GM04504 (cell line): Measurements from ENCODE around the gene FARP1.
A peak's percentile ranks its signal among the peaks of the same experiment; 100 is the strongest.

Experiments
- DNase-seq: peaks from one replicate; pipeline ENCODE4 v3.0.0-alpha.2; 2012; ENCODE audit warnings: low read depth

Gene FARP1

GRCh38 chr13:98480915-98481877, 338.3 kb downstream of the FARP1 start:
- no peak for DNase-seq

DNA sequence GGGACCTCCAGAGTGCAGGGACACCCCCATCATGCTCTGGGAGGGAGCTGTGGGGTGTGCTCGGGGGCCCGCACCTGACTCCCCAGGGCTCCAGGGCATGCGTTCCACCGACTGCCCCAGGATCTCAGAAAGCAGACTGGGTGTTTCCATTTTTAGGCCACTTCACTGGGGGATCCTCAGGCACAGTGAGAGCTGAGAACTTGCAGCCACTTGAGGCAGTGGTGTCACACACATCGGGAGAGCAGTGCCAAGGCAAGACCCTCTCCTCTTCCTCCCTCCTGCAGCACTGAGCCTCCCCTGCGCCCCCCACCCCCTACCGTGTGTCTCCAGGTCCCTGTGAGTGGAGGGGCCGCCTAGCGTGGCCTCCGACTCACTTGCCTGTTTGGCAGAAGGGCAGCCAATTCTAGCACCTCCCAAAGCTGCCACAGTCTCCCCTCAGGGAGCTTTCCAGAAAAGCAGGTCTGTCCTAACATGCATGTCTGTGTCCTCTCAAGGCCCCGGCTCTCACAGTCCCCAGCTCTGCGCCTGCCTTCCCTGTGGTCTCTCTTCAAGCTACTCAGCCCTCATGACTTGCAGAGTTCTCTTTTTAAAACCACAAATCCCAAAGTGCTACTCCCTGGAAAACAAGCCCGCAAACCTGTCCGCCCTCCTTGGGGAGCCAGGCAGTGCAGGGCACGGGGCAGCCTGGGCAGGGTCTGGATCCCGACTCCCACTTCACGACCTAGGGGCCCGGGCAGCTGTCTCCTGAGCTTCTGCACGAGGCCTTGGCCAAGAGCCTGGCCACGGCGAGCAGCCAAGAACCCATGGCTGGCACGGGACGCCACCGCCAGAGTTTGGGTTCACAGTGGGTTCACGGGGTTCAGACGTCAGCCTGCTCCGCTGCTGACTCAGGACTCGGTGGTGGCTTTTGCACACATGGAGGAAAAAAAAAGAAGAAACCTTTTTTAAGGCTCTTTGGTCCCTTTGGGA, 339.9 kb downstream of the FARP1 start:
- peak; percentile 66 for DNase-seq

- no peak for DNase-seq
Measured at GRCh38 chr13:98483601-98484288, 340.9 kb downstream of the FARP1 start.

DNA sequence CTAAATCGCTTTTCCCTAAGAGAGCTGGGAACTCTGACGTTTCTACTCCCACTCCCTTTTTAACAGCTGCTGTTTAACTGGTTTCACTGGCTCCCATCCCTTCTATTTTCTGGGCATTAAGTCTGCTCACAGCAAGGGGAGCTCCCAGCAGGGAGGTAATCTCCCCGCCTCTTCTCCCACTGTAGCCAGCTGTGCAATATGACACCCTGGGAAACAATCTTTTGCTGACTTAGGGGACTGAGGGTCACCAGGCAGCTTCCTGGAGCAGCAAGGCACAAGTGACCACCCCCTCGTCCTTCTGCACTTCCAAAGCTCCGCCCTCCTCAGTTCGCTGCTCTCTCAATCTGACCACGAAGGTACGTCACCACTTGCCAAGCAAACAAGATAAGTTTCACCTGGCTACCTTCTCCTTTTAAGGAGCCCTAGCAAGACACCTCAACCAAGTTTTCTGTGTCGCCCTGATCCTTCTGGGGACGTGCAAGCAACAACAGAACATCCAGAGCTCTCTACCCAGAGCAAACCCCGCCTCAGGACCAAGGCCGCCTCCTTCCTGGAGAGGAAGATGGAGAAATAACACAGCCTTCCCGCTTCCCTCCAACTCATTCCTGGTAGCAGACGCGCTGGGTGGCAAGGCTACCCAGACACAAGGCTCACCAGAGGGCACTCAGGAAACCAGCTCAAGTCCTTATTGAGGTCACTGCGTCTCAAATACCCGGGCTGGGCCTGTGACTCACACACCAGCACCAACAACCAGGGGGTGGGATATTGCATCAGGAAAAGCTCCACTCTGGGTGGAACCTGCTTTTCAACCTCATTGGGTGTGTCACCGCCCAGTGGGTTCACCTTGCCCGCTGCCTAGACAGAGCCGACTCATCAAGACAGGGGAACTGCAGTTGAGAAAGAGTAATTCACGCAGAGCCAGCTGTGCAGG, 341.7 kb downstream of the FARP1 start:
- DNase-seq = peak; percentile 89

DNA sequence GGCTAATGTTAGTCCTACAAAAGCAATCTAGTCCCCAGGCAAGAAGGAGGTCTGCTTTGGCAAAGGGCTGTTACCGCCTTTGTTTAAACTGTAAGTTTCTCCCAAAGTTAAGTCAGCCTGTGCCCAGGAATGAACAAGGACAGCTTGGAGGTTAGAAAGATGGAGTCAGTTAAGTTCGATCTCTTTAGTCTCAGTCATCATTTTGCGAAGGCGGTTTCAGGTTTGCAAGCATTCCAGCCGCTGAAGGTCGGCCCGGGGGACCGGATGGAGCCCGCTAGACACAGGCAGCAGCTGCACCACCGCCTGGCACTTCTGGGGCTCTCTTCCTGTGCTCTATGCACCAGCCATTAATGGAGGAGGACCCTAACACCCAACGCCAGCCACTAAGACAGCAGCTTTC, 342.7 kb downstream of the FARP1 start:
- DNase-seq = no peak

- DNase-seq = no peak
Measured at GRCh38 chr13:98486412-98486811, 343.5 kb downstream of the FARP1 start.

- DNase-seq = no peak
Measured at GRCh38 chr13:98487016-98487415, 344.1 kb downstream of the FARP1 start.

DNA sequence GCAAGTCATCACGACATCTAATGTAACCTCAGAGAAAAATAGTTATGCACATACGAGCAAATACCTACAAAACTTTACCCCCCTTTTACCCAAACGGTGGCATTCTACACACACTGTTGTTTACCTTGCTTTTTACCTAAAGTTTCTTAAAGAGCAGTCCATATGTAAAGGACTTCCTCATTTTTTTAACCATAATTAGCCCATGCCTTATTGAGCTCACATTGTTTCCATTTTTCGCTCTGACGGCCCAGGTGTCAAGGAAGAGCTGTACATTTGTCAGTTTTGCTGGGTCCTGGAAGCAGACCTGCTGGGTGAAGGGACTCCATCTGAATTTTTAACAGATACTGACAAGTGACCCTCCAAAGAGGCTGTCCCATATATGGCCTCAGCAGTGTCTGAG, 344.6 kb downstream of the FARP1 start:
- no peak for DNase-seq

DNA sequence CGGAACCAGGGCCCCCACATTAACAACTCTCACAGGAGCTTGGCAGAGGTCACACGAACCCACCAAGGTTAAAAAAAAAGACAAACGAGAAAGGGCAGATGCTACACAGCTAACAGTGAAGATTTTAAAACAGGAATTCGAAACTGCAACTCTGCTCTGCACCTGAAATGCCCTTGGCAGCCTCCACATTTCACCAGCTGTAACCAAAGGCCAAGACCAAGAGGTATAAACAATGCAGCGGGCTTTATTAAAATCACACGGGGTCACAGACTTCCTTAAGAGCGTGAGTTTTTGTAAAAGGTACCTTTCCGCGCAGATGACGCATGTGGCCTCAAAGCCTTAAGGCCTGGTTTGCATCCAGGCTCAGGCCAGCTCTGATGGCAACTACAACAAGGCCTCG, 345.8 kb downstream of the FARP1 start:
- no peak for DNase-seq

DNA sequence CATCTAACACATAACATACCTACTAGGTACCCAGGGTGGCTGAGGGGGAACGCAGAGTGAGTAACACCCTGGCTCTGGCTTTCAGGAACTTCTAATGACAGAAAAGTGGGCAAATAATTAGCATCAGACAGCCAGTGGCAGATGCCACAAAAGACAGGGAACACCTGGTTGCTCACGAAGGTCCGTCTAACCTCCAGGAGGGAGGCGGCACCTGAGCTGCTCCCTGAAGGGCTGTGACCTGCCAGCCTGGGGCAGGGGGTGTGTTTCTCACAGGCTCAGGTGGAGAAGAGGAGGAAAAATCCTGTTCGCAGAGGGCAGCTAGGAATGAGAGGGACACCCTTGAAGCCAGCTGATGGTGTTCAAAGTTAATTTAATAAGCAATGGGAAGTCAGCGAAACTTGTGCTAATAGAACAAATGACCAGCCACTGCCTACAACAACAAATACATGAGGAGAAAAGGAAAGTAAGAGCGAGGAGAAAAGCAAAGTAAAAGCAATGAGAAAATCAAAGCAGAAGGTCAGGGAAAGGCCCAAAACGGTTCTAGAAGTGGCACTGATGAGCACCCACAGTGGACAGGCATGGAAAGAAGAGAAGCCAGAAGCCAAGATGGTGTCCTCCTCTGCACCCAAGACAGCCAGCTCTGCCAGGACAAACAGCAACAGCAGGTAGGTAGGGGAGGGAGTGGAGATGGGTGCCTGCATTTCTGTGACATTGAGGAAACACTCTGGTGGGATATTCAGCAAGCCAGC, 346.7 kb downstream of the FARP1 start:
- no peak for DNase-seq

DNA sequence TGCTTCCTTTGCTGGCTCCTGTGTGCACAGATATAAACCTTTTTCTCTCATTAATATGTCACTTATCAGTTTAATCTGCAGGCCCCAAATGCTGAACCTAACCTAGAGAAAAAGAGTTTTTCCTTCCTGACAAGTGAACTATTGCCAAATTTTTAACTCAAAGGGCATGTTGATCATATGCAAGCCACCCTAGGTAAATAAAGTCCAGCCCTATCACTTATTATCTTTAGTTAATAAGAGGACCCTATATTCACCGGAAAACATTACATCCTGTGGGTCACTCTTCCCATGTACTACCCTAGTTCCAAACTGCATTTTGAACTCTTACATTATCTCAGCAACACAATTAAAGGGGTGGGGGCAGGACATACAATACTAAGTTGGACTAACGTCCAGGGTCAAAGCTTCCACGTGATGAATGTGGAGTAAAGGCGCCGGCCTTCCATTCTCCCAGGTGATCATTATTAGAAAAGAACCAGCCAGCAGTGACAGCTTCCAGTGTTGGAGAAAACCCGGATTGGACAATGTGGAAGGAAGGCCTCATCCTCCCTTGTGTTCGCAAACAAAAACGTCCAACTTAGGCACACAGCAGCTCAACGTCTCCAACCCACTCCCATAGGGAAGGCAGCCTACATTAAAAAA, 347.4 kb downstream of the FARP1 start:
- no peak for DNase-seq

- DNase-seq = no peak
Measured at GRCh38 chr13:98490866-98491265, 348.0 kb downstream of the FARP1 start.

DNA sequence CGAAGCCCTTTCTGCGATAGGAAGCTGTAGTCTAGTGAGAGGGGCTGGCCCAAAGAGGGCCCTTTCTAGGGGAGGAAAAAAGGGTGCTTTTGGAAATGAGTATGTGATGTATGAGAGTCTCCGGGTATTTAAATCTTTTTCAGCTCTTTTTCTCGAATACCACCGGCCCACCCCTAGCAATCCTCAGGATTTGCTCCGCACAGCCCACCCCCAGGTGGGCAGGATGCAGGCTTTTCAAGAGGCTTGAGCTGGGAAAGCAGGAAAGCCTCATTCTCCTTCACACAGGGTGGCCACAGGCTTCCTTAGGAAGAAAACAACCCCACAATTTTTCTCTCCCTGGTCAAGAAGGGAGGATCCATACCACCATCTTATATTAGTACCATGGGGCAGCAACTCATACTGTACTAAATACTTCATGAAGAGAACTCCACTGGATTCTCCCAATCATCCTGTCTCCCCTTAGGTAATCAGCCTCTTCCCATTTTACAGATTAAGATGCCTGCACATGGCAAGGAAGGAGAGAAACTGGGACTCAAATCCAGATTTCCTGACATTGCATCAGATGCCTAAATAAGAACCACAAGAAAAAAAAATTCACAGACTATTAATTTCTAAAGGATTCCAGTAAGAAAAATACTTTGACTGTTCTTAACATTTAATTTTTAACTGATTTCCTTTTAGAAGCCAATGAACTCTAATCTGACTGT, 349.6 kb downstream of the FARP1 start:
- DNase-seq = no peak

DNA sequence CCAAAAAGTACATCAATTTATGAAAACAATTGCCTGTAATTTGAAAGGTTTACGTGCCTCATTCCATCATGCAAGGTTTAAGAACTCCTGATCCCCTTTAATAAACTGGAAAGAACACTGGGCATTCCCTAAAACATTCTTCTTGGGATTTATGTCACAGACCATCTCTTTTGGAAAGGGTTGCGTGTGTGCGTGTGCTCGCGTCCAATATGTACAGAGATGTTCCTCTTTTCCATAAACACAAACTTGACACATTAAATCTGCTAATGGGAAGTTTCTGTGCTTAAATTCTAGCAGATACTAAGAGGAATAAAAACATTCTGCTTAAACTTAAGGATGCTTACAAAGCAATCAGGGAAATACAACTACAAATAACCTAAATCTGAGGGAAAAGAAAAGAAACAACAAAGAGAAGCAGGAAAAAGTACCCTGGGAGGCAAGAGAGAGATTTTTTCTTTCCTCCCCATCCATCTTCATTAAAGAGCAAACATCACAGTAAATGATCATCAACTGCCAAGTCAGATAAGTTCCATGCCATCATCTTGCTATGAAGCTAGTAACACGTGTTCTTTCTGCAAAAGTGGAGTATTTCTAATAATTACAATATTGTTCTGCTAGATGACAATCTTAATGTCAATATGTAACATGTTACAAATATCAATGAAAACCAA, 350.3 kb downstream of the FARP1 start:
- DNase-seq = no peak

GRCh38 chr13:98494769-98495168, 351.9 kb downstream of the FARP1 start:
- no peak for DNase-seq

- no peak for DNase-seq
Measured at GRCh38 chr13:98495627-98496478, 353.0 kb downstream of the FARP1 start.

DNA sequence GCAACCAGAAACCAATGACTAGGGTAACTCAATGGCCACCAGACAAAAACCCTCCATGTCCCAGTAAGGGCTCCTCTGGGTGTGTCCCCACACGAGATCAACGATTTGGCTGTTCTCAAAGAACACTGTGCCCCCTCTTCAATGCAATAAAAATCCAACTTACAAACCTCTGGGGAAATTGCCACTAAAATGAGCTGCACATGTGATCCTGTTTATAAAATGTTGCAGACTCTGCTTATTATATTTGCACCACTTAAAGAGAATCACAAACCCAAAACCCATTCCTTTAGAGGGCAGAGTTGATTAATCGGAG, 353.5 kb downstream of the FARP1 start:
- no peak for DNase-seq

DNA sequence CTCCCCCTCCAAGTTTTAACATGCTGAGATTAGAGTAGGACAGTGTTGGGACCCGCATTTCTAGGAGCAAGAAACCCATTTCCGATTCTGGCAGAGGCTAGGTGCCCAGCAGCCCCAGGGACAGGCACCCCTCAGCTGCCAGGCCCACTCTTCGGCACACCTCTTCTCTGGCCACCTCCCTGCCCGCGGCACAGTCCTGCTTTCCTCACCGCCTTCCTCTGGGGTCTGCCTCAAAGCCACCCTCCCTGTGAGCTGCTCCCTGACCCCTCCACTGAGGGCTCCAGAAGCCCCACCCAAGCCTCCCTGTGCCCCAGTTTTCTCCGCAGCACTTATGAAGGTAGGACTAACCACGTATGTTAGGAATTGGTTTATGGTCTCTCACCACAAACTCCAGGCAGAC, 354.1 kb downstream of the FARP1 start:
- DNase-seq = no peak
